HCT116 (cell line): ENCODE results near the gene SSTR3. TPM values are rescaled to one million over a fixed set of nuclear protein-coding genes. Genes with fewer than 3 reads are reported as not detected.

Experiments used
- ATAC-seq: fragments of 200-7000 bp; cut with Tn5 transposase; 2 replicates; pipeline ENCODE4 v1.9.1; 2020; ENCODE audit warnings: mild to moderate bottlenecking, moderate library complexity
- BruUV-seq: library from RNA; stranded (reverse); fragments of 400-500 nt; replicated peaks from 2 replicates; lab custom pipeline; 2021; lab: Mats Ljungman, UMichigan
- CTCF ChIA-PET: fragments of 300-600 bp; sonication (Branson Sonifier 250); formaldehyde crosslinking; loops from one replicate; lab custom pipeline; 2021; ENCODE audit warnings: antibody characterized with exemption; lab: Charles Lee
- POLR2A ChIA-PET: fragments of 300-600, 350-600 bp; sonication (Branson Sonifier 250); formaldehyde crosslinking; loops from one replicate; lab custom pipeline; 2021; ENCODE audit warnings: antibody characterized with exemption; lab: Charles Lee
- RAD21 ChIA-PET, 2 experiments: fragments of 300-600 bp; sonication (Branson Sonifier 250); formaldehyde crosslinking; loops; one replicate each; lab custom pipeline; 2023; ENCODE audit warnings: low total read pairs in 2 of 2; ENCODE audit not compliant: uncharacterized antibody in 2 of 2, unreplicated experiment in 2 of 2, low non-redundant PET in 1 of 2; lab: Charles Lee
- DNase-seq: peaks from one replicate; pipeline ENCODE4 v3.0.0-alpha.2; 2010; ENCODE audit warnings: low read depth, low spot score
- H2AFZ ChIP-seq: fragments of 200-600 bp; shearing (Covaris generic), sonication (generic); 2 replicates; pipeline ENCODE4 v1.6.1; 2017; ENCODE audit warnings: low read depth, mixed run types, mixed read lengths, antibody characterized with exemption, low read length; ENCODE audit not compliant: poor library complexity, severe bottlenecking
- H3K27ac ChIP-seq: 2 replicates; pipeline ENCODE4 v1.5.1; 2012; ENCODE audit warnings: low read depth, low read length
- H3K27me3 ChIP-seq: fragments of 200-600 bp; sonication (generic); 2 replicates; pipeline ENCODE4 v1.6.1; 2016; ENCODE audit warnings: mixed run types, low read length, mixed read lengths; ENCODE audit not compliant: insufficient read depth
- H3K36me3 ChIP-seq, 2 experiments: fragments of 200-500 bp in 1 of 2; fragments of 200-600 bp in 1 of 2; sonication (Bioruptor generic) in 1 of 2; sonication (generic) in 1 of 2; 2 replicates each; pipeline versions ENCODE4 v1.5.1 to v1.6.1; 2014 to 2016; ENCODE audit warnings: low read length in 2 of 2, inconsistent platforms in 1 of 2, mixed read lengths in 1 of 2, mixed run types in 1 of 2; ENCODE audit not compliant: insufficient read depth in 2 of 2, control insufficient read depth in 1 of 2
- H3K4me1 ChIP-seq, 2 experiments: fragments of 200-600 bp in 1 of 2; sonication (generic) in 1 of 2; 2 replicates each; pipeline versions ENCODE4 v1.5.1 to v1.6.1; 2012 to 2017; ENCODE audit warnings: low read length in 2 of 2, inconsistent platforms in 1 of 2, mild to moderate bottlenecking in 1 of 2, mixed read lengths in 1 of 2, mixed run types in 1 of 2, moderate library complexity in 1 of 2; ENCODE audit not compliant: insufficient read depth in 2 of 2, control insufficient read depth in 1 of 2
- H3K4me2 ChIP-seq: fragments of 200-600 bp; sonication (generic); 2 replicates; pipeline ENCODE4 v1.6.1; 2017; ENCODE audit warnings: mixed run types, low read length, mixed read lengths
- H3K4me3 ChIP-seq, 2 experiments: fragments of 200-600 bp in 1 of 2; sonication (generic) in 1 of 2; replicated peaks in 1 of 2; 2 replicates each; pipeline ENCODE4 v1.5.1; 2011 to 2016; ENCODE audit warnings: low read length in 2 of 2, control low read depth in 1 of 2, low read depth in 1 of 2, mild to moderate bottlenecking in 1 of 2, mixed read lengths in 1 of 2, mixed run types in 1 of 2
- H3K79me2 ChIP-seq: fragments of 200-600 bp; sonication (generic); 2 replicates; pipeline ENCODE4 v1.6.1; 2017; ENCODE audit warnings: mild to moderate bottlenecking, mixed run types, low read length, moderate library complexity, mixed read lengths; ENCODE audit not compliant: insufficient read depth
- H3K9ac ChIP-seq: fragments of 200-600 bp; sonication (generic); 2 replicates; pipeline ENCODE4 v1.6.1; 2016; ENCODE audit warnings: low read length, mixed read lengths
- H3K9me2 ChIP-seq: fragments of 200-600 bp; sonication (generic), shearing (Covaris generic); 2 replicates; pipeline ENCODE4 v1.6.1; 2017; ENCODE audit warnings: mixed run types, mild to moderate bottlenecking, moderate library complexity; ENCODE audit not compliant: insufficient read depth
- H3K9me3 ChIP-seq, 2 experiments: fragments of 200-500 bp in 1 of 2; fragments of 200-600 bp in 1 of 2; sonication (Bioruptor generic) in 1 of 2; sonication (generic) in 1 of 2; 2 replicates each; pipeline ENCODE4 v1.6.1; 2014 to 2017; ENCODE audit warnings: low read length in 2 of 2, mixed read lengths in 2 of 2, inconsistent platforms in 1 of 2, low read depth in 1 of 2, mild to moderate bottlenecking in 1 of 2, mixed run types in 1 of 2, moderate library complexity in 1 of 2; ENCODE audit not compliant: control insufficient read depth in 1 of 2, insufficient read depth in 1 of 2
- H4K20me1 ChIP-seq: fragments of 200-600 bp; sonication (generic), shearing (Covaris generic); 2 replicates; pipeline ENCODE4 v1.6.1; 2017; ENCODE audit warnings: mixed run types, mild to moderate bottlenecking, moderate library complexity; ENCODE audit not compliant: insufficient read depth
- EGR1 ChIP-seq: IDR thresholded peaks from 2 replicates; pipeline ENCODE4 v1.6.1; 2012; ENCODE audit warnings: low read depth
- ELF1 ChIP-seq: IDR thresholded peaks from 2 replicates; pipeline ENCODE4 v1.6.1; 2012; ENCODE audit warnings: low read depth, borderline replicate concordance
- FOSL1 ChIP-seq: IDR thresholded peaks from 2 replicates; pipeline ENCODE4 v1.6.1; 2012; ENCODE audit warnings: low read depth
- POLR2A ChIP-seq: IDR thresholded peaks from 2 replicates; pipeline ENCODE4 v1.7.0; 2011; ENCODE audit warnings: borderline replicate concordance; ENCODE audit not compliant: insufficient read depth, insufficient read length; ENCODE audit errors: extremely low read depth
- RAD21 ChIP-seq: IDR thresholded peaks from 2 replicates; pipeline ENCODE4 v1.6.1; 2012; ENCODE audit warnings: low read depth, mild to moderate bottlenecking
- SIN3A ChIP-seq: IDR thresholded peaks from 2 replicates; pipeline ENCODE4 v1.6.1; 2012; ENCODE audit warnings: low read depth
- SP1 ChIP-seq: IDR thresholded peaks from 2 replicates; pipeline ENCODE4 v1.6.1; 2012; ENCODE audit warnings: low read depth
- SRF ChIP-seq: IDR thresholded peaks from 2 replicates; pipeline ENCODE4 v1.6.1; 2012; ENCODE audit warnings: low read depth
- YY1 ChIP-seq: IDR thresholded peaks from 2 replicates; pipeline ENCODE4 v1.6.1; 2011; ENCODE audit warnings: low read length, low read depth, moderate library complexity, mild to moderate bottlenecking; ENCODE audit not compliant: insufficient replicate concordance; ENCODE audit errors: extremely low read depth
- ZFX ChIP-seq: fragments of 450-650 bp; IDR thresholded peaks from 2 replicates; pipeline ENCODE4 v1.6.1; 2017
- intact Hi-C: fragments of 100-400 bp; cut with micrococcal nuclease; formaldehyde crosslinking; loops from 2 replicates; pipeline ENCODE4 v1.10.0; 2022
- total RNA-seq: library from RNA; stranded (reverse); gene quantifications from one replicate; pipeline ENCODE4 v1.2.1, GENCODE V29; 2021; ENCODE audit not compliant: unreplicated experiment

The SSTR3 gene
- total RNA-seq, 1 experiment from 2014 or later: not detected

- Histone ChIP-seq H3K36me3 (no peaks in the 10 kb centered on the region), H3K4me3 (no peak overlapping the region), H3K27ac (no peak overlapping the region), H3K9me3 (no peaks in the 10 kb centered on the region), H4K20me1 (no peaks in the 10 kb centered on the region), H3K9me2 (no peaks in the 10 kb centered on the region), H3K9ac (no peak overlapping the region), H2AFZ (no peak overlapping the region), H3K79me2 (no peaks in the 10 kb centered on the region), H3K4me1 (no peaks in the 10 kb centered on the region), H3K4me2 (no peak overlapping the region), H3K27me3 (no peaks in the 10 kb centered on the region)
- RAD21 ChIA-PET: no interaction called here
- no peak for TF ChIP-seq RAD21
- no peak for TF ChIP-seq YY1
- no peak for TF ChIP-seq FOSL1
- no peak for TF ChIP-seq POLR2A
- no peak for TF ChIP-seq EGR1
- no peak for TF ChIP-seq SRF
- no peak for TF ChIP-seq ELF1
- TF ChIP-seq SIN3A: no peak
- no peak for TF ChIP-seq ZFX
- no peak for TF ChIP-seq SP1
- intact Hi-C loops: no loop called here
- no TSS peak for BruUV-seq
- no peak for ATAC-seq
- POLR2A ChIA-PET: interaction anchor here (1.0 kb wide), 1 partner anchor 9 kb away, joined by 3 read pairs; no protein-coding TSS in a partner anchor
- DNase-seq: no peak
- CTCF ChIA-PET: no interaction called here
Observed at GRCh38 chr22:37208401-37209139, 3.7 kb downstream of the SSTR3 start.

- no peaks in the 10 kb centered on the region for H3K36me3 ChIP-seq
- H4K20me1 ChIP-seq: no peaks in the 10 kb centered on the region
- no peaks in the 10 kb centered on the region for H3K9me3 ChIP-seq
- no peaks in the 10 kb centered on the region for H3K9me2 ChIP-seq
- H3K79me2 ChIP-seq: no peaks in the 10 kb centered on the region
- no peak for ATAC-seq
- no peak overlapping the region for H3K4me3 ChIP-seq
- TF ChIP-seq RAD21: no peak
- no peaks in the 10 kb centered on the region for H3K27me3 ChIP-seq
- CTCF ChIA-PET: no interaction called here
- no peak overlapping the region for H3K4me2 ChIP-seq
- intact Hi-C loops: no loop called here
- RAD21 ChIA-PET: no interaction called here
- H3K27ac ChIP-seq: no peak overlapping the region
- no peak overlapping the region for H3K9ac ChIP-seq
- no peak overlapping the region for H2AFZ ChIP-seq
- no TSS peak for BruUV-seq
- no peaks in the 10 kb centered on the region for H3K4me1 ChIP-seq
- POLR2A ChIA-PET: no interaction called here
- DNase-seq: no peak
Observed at GRCh38 chr22:37207981-37208380, 4.3 kb downstream of the SSTR3 start.
